NCI-H510A treated with DMSO at 0.1 percent for 48 hours (cell line): ENCODE results near the gene HORMAD2.

Experiments
- DNase-seq: peaks from one replicate; lab custom pipeline; 2025; lab: John Stamatoyannopoulos, UW

Gene HORMAD2

DNA sequence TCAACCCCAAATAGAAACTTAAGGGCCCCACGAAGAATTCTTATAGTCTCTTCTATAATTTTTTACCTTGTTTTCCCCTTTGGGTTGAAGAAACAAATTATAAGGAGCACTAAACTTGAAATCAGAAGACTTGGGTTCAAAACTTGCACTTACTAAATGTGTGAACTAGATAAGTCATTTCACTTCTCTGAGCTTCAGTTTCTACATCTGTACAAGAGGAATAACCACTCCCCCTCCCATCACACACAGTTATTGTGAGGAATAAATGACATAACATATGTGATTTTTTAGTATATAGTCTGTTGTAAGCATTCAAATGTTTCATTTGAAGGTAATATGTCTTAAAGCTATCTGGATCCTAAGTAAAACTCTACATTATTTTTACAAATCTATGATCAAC, 87.5 kb downstream of the HORMAD2 start:
- no peak for DNase-seq

- no peak for DNase-seq
Observed at GRCh38 chr22:30169002-30169401, 88.7 kb downstream of the HORMAD2 start.

DNA sequence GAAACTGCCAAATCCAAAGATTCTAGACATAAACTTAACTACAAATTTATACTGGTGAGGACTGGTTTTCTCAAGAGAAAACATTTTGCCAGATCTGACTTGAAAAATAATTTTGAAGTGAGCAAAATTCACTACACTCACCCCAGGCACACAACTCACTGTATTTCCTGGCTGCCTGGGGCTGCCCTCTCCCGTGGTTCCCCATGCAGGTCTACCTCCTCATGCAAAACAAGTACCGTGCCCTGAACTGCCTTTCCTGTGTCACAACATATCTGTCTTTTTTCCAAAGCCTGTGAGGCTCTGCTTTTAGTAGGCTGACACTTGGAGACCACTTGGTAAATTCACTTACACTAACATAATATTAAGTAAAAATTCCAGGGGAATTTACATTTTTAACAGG, 89.9 kb downstream of the HORMAD2 start:
- no peak for DNase-seq

DNA sequence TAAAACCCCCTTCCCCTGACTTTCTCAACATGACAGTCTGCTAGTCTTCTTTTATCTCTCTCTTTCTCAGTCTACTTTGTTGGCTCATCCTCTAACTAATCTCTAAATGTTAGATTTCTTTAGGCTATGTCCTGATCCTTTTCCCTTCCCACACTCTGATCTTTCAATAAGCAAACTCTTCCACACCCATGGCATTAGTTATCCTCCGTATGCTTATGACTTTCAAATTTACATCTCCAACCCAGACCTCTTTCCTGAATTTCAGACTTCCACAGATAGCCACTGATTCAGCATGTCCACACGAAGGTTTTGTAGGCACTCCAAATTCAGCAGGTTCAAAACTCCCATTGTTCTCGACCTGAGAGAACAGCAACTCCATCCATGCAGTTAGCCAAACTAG, 90.7 kb downstream of the HORMAD2 start:
- DNase-seq, result no peak

DNA sequence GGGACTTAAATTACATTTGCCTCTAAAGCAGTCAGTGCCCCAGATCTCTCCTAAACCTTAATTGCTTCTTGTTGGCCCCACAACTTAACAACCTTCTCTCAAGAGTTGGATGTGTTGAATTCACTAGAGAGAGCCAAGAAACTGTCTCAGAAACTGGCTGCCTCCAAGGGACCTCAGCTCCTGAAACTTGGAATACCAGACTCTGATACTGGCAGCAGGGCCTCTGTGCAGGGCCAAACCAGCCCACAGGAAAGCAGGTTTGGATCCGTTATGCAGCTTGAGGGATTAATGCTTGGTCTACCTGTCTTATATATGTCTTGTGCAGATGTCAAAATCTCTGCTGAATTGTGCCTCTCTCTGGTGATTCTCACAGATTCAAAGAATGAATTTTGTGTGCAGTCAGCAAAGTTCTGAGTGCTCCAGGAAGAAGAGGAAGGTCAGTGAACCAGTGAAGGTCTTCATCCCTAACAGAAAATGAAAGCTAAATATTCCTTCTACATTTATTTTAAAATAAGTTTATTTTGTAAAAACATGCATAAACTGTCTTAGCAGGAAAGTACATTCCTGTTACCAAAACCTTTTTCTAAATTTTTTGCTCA, 95.5 kb downstream of the HORMAD2 start:
- DNase-seq, result no peak

DNA sequence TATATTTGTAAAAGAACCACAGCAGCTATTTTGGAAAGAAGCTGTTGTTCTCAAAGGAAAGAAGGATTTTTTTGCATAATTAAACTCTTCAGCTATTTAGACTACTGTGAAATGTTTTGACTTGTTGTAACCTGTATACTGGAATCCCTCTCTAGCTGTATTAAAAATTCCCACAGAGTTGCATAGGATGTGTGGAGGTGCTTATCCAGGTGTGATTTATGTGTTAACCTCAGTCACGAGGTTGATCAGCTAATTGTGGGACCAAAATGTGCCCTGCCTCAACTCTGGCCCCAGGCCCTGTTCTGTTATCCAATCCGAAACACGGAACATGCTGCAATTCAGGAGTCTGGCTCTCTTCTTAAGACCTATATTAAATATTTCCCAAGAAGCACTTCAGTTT, 96.2 kb downstream of the HORMAD2 start:
- no peak for DNase-seq

GRCh38 chr22:30178181-30179126, 98.2 kb downstream of the HORMAD2 start:
- DNase-seq, result no peak

DNA sequence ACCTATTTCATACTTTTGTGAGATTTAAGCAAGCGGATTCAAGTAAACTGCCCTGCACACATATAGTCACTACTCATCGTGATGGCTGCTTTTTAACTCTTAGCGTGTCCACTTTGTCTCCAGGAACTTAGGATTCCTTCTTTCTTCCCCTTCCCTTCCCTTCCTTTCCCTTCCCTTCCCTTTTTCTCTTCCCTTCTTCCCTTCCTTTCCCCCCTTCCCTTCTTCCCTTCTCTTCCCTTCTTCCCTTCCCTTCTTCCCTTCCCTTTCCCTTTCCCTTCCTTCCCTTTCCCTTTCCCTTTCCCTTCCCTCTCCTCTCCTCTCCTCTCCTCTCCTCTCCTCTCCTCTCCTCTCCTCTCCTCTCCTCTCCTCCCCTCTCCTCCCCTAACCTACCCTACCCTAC, 100.4 kb downstream of the HORMAD2 start:
- no peak for DNase-seq

- DNase-seq, result no peak
Observed at GRCh38 chr22:30181459-30182349, 101.4 kb downstream of the HORMAD2 start.

- peak; percentile 29 for DNase-seq
Observed at GRCh38 chr22:30182350-30182745, 102.1 kb downstream of the HORMAD2 start.

DNA sequence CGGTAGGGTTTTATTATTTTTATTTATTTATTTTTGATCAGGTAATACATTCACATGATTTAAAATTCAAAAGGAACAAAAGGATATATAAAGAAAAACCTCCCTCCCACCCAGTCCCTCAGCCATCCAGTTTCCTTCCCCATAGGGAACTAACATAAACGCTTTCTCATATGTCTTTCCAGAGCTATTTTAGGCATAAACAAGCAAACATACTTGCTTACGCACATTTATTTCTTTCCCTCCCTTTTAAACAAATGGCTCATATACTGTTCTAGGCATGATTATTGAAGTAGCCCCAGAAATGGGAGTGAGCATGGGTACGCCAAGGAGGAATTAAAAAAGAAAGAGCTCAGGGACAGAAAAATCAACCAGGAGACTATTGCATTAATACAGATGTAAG, 102.6 kb downstream of the HORMAD2 start:
- no peak for DNase-seq

- no peak for DNase-seq
Observed at GRCh38 chr22:30183271-30183670, 103.0 kb downstream of the HORMAD2 start.

- DNase-seq, result no peak
Observed at GRCh38 chr22:30183861-30184278, 103.6 kb downstream of the HORMAD2 start.

- no peak for DNase-seq
Observed at GRCh38 chr22:30185129-30185528, 104.9 kb downstream of the HORMAD2 start.

DNA sequence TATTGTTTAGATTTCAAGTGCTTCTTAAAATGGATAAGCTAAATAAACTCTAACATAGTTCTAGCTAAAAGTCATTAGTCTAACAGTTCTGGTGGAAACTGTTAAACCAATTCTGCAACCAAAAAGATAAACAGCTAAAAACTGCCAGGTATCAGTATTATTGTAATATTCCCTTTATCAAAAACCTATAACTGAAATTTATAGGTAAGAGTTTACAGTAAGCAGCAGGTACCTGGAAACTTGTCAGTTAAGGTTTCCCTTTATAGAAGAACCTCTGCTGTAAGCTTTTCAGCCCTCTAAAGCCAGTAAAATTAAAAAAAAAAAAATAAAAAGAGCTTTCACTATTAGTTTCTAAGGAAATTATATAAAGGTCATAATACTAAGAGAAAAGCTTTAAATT, 105.3 kb downstream of the HORMAD2 start:
- DNase-seq, result no peak

GRCh38 chr22:30186041-30186440, 105.8 kb downstream of the HORMAD2 start:
- peak; percentile 46 for DNase-seq

DNA sequence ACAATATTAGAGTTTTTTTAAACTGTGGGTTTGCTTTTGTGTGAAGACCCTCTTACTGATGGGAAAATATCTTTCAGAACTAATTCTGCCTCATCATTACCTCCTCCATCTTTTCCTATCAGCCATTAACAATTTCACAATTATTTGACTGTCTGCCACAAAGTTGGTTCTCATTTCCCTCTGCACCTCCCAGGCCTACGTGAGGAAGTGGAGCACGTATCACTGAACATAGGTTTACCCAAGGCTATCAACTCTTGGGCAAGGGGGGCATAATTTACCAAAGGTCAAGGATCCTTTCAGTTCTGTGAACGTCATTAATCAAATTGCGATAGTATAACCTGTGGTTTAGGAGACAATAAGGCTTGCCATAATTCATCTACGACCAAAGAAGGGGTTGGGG, 106.2 kb downstream of the HORMAD2 start:
- no peak for DNase-seq

DNA sequence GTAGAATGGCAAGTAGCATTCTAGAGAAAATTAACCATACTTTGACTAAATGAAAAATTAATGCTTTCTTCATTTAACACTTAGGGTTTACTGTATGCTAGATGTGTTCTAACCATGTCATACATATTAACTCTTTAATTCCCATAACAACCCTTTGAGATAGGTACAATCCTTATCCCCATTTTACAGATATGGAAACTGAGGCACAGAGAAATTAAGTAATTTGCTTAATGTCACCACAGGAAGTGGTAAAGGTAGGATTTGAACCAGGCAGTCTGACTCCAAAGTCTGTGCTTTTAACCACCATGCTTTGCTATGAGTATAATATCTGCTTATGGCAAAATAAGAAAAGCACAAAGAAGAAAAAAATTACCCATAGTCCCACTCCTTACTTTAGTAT, 106.8 kb downstream of the HORMAD2 start:
- no peak for DNase-seq

GRCh38 chr22:30187529-30188407, 107.5 kb downstream of the HORMAD2 start:
- DNase-seq, result no peak

GRCh38 chr22:30188911-30189310, 108.6 kb downstream of the HORMAD2 start:
- no peak for DNase-seq

GRCh38 chr22:30190574-30190973, 110.3 kb downstream of the HORMAD2 start:
- no peak for DNase-seq
